Lower lobe of right lung (tissue), 2 donors: ENCODE data around the gene PTGER2. TPM values are rescaled to one million over a fixed set of nuclear protein-coding genes. Genes with fewer than 3 reads are reported as not detected.
A peak's percentile ranks its signal among the peaks of the same experiment; 100 is the strongest.

Experiments used
- ATAC-seq, 2 donors: fragments of 200-7000 bp; cut with Tn5 transposase; one replicate each; pipeline ENCODE4 v1.9.1; 2020 to 2022; ENCODE audit warnings: mild to moderate bottlenecking in 2 of 2, moderate library complexity in 2 of 2
- DNase-seq: peaks from one replicate; pipeline ENCODE4 v3.0.0-alpha.2; 2020
- H3K27ac ChIP-seq: fragments of 200-600 bp; one replicate; pipeline ENCODE4 v1.8.0; 2022
- H3K27me3 ChIP-seq: fragments of 200-600 bp; one replicate; pipeline ENCODE4 v1.8.0; 2022; ENCODE audit warnings: low read depth
- H3K36me3 ChIP-seq: fragments of 200-600 bp; one replicate; pipeline ENCODE4 v1.8.0; 2022; ENCODE audit warnings: mild to moderate bottlenecking
- H3K4me1 ChIP-seq: fragments of 200-600 bp; one replicate; pipeline ENCODE4 v1.8.0; 2022
- H3K4me3 ChIP-seq: fragments of 200-600 bp; one replicate; pipeline ENCODE4 v1.8.0; 2022; ENCODE audit warnings: mild to moderate bottlenecking
- H3K9me3 ChIP-seq: fragments of 200-600 bp; one replicate; pipeline ENCODE4 v1.8.0; 2022
- CTCF ChIP-seq: fragments of 200-600 bp; IDR thresholded peaks from one replicate; pipeline ENCODE4 v1.8.0; 2022; ENCODE audit warnings: antibody characterized with exemption, mild to moderate bottlenecking
- intact Hi-C: fragments of 100-400 bp; cut with DNase I; formaldehyde crosslinking; loops from one replicate; pipeline ENCODE4 v1.11.0; 2022
- total RNA-seq: library from RNA; stranded (reverse); fragmentation: NEBNext Ultra II Directional; extraction: Animal tissue kit (Norgen Biotek cat#: 25700); gene quantifications from one replicate; pipeline ENCODE4 v1.2.1, GENCODE V29; 2021
- donor health status: DM: no; HTN: yes; CAD: no; lungs with severe emphysema.

The PTGER2 gene
- total RNA-seq, 1 donor from 2014 or later: 6.2 TPM

DNA sequence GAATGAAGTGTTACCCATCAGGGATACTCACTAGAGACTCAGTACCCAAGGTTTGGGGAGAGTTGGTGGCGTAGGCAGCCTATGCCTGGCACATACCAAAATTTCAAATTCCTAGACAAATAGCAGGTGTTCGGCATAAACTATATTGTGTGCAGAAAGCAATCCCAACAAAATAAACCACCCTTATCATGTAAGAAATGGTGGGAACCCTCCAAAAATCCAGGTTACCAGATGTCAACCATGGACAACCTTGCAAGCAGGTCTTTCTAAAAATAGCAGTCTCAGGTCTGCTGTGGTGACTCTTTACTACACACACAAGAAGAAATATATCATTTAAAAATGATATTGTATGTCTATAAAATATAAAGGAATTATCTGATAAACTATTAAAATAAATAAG lies 17.7 kb upstream of the PTGER2 start:
- Histone ChIP-seq H3K36me3 (no peaks in the 10 kb centered on the region), H3K9me3 (no peaks in the 10 kb centered on the region), H3K27ac (no peak overlapping the region), H3K27me3 (no peaks in the 10 kb centered on the region), H3K4me1 (no peaks in the 10 kb centered on the region), H3K4me3 (no peak overlapping the region)
- intact Hi-C loops: no loop called here
- ATAC-seq (no peak), DNase-seq (no peak)
- no peak for TF ChIP-seq CTCF

DNA sequence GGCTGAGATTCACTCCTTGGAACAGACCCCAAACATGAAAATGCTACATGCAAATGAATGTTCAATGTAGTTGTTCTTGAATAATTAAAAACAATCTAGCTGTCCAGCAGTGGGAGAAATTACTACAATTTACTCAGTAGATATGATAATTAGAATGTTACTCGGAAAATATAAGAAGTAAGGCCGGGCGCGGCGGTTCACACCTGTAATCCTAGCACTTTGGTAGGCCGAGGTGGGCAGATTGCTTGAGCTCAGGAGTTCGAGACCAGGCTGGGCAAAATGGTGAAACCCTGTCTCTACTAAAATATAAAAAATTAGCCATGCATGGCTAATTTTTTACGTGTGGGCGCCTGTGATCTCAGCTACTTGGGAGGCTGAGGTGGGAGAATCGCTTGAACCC lies 15.3 kb upstream of the PTGER2 start:
- H3K9me3 ChIP-seq: no peaks in the 10 kb centered on the region
- TF ChIP-seq CTCF: no peak
- H3K36me3 ChIP-seq: no peaks in the 10 kb centered on the region
- ATAC-seq: no peak
- no peak for DNase-seq
- intact Hi-C loops: no loop called here
- H3K27ac ChIP-seq: no peak overlapping the region
- H3K27me3 ChIP-seq: no peaks in the 10 kb centered on the region
- H3K4me3 ChIP-seq: no peak overlapping the region
- H3K4me1 ChIP-seq: no peaks in the 10 kb centered on the region

GRCh38 chr14:52299692-52300278 lies 14.3 kb upstream of the PTGER2 start:
- no peaks in the 10 kb centered on the region for H3K9me3 ChIP-seq
- intact Hi-C loops: loop anchor here (5.0 kb wide), 1 partner anchor 173 kb away; no protein-coding TSS in a partner anchor
- H3K4me3 ChIP-seq: no peak overlapping the region
- peak; percentile 68 to 79 for ATAC-seq
- H3K4me1 ChIP-seq: no peaks in the 10 kb centered on the region
- no peaks in the 10 kb centered on the region for H3K36me3 ChIP-seq
- DNase-seq: no peak
- H3K27ac ChIP-seq: no peak overlapping the region
- H3K27me3 ChIP-seq: no peaks in the 10 kb centered on the region
- TF ChIP-seq CTCF: peak; percentile 74

DNA sequence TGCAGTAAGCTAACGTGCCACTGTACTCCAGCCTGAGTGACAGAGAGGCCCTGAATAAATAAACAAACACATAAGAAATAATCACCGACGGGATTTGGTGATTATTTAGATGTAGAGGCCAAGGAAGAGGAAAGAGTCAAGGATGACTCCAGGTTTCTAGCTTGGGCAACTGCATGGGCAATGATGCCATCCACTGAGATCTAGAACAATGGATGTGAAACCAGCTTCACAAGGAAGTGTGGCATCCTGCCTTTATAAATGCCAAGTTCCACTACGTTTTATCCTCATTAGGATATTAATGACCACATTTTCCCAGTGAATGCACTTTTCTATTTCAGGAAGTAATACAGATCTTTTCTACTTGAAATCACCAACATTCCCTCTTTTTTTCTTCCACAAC lies 10.9 kb upstream of the PTGER2 start:
- Histone ChIP-seq H3K4me3 (no peak overlapping the region), H3K27ac (no peak overlapping the region), H3K27me3 (no peaks in the 10 kb centered on the region), H3K4me1 (no peaks in the 10 kb centered on the region), H3K9me3 (no peaks in the 10 kb centered on the region), H3K36me3 (no peaks in the 10 kb centered on the region)
- peak in 1 of 2 donors; percentile 31 for ATAC-seq
- TF ChIP-seq CTCF: no peak
- intact Hi-C loops: loop anchor here (5.0 kb wide), 1 partner anchor 169 kb away; no protein-coding TSS in a partner anchor
- no peak for DNase-seq

GRCh38 chr14:52304248-52304904 lies 9.7 kb upstream of the PTGER2 start:
- Histone ChIP-seq H3K27me3 (no peaks in the 10 kb centered on the region), H3K27ac (no peak overlapping the region), H3K4me1 (no peaks in the 10 kb centered on the region), H3K4me3 (no peak overlapping the region), H3K9me3 (no peaks in the 10 kb centered on the region), H3K36me3 (no peaks in the 10 kb centered on the region)
- DNase-seq (no peak), ATAC-seq (no peak)
- no peak for TF ChIP-seq CTCF
- intact Hi-C loops: loop anchor here (5.0 kb wide), 1 partner anchor 168 kb away; no protein-coding TSS in a partner anchor
